GM18873 (cell line): Measurements from ENCODE around the gene PALLD.

Experiments
- ATAC-seq: cut with Tn5 transposase; IDR thresholded peaks from one replicate; pipeline ENCODE4 v1.9.1; 2021; ENCODE audit warnings: mild to moderate bottlenecking, moderate library complexity, moderate number of reproducible peaks; ENCODE audit not compliant: unreplicated experiment, low FRiP score

The PALLD gene

DNA sequence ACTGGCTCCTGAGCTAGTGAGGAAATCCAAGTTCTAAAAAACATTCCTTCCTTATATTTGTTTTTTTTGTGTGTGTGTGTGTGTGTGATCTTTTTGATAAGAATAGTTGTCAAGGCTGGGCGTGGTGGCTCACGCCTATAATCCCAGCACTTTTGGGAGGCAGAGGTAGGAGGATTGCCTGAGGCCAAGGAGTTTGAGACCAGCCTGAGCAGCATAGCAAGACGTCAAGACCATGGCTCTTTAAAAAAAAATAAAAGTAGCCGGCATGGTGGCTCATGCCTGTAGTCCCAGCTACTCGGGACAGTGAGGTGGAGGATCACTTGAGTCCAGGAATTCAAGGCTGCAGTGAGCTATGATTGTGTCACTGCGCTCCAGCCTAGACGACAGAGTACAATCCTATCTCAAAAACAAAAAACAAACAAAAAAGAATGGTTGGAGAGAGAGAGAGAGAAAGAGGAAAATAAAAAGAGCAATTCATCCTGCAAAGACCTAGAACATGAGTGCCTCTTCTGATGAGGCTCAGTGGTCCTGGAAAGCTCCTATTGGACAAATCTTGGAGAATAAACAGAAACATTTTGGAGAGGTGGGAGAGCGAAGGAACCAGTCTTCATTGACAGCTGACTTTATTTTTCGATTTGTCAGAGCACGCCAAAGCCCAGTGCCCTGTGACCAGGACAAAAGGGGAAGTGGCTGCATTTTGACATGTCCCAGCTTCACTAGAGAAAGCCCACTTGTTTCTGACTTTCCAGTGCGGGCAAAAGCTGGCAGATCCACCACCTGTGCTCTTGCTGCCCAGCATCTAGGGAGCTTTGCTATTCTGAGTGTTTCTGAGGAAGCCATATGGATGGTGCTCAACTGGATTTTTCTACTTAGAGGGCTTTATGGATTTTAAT lies 244.7 kb downstream of the PALLD start:
- no peak for ATAC-seq

DNA sequence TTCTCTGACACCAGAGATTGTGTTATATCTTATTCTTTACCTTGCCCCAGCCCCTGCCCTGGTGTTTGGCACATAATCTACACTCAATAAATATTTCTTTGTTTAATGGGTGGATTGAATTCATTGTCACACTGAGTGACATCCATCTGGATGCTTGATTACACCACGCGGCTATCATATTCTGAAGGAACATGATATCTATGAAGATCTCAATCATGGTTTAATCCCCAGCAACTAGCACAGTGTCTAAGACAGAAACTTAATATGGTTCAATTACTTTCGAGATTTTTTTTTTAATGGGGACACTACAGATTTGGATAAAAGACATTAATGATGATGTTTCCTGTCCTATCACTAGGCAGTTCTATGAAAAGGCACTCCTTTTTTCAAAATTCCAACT lies 246.3 kb downstream of the PALLD start:
- ATAC-seq: no peak

- ATAC-seq: no peak
Observed at GRCh38 chr4:168743601-168744000, 246.7 kb downstream of the PALLD start.

DNA sequence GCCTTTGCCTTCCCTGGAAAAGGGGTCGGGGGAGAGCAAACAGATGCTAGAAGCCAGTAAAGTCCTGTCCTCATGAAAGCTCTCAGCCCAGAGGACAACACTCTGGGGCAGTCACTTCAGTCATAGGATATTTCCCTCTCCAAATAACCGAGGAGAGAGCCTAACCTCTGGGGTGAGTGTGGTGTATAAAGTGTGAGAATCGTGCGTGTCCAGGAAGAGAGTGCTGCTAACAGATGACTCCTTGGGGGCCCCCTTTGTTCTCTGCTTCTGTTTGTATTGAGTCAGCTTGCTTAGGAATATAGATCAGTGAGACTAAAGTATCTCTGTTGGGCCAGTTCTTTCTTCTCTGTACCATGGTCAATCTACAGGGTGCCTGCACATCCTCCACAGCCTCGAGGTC lies 247.2 kb downstream of the PALLD start:
- no peak for ATAC-seq

- ATAC-seq: no peak
Observed at GRCh38 chr4:168748807-168749206, 252.0 kb downstream of the PALLD start.

- ATAC-seq: no peak
Observed at GRCh38 chr4:168751263-168752225, 254.7 kb downstream of the PALLD start.

- ATAC-seq: no peak
Observed at GRCh38 chr4:168755598-168756477, 259.0 kb downstream of the PALLD start.

GRCh38 chr4:168757500-168757899 lies 260.6 kb downstream of the PALLD start:
- no peak for ATAC-seq

DNA sequence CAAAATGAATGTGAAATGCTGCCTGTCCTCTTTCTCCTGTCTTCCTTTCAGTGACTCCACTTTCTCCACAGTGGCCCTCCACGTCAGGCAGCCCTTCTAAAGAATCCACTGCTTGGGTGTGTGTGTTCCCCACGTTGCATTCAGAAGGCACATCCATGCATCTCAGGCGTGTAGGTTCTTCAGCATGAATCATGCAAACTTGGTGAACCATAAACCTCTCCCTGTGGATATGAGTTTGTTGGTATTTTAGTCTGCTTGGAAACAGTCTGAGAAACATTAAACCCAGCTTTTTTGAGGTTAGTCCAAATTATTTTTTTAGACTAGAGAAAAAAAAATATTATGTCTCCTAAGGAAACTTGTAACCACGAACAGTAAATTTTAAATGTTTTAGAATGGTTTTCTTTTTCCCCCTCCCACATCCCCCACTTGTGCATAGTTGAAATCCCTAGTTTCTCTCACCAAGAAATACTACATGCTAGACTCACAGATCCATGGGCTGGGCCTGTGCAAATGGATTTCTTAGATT lies 261.6 kb downstream of the PALLD start:
- ATAC-seq: no peak

DNA sequence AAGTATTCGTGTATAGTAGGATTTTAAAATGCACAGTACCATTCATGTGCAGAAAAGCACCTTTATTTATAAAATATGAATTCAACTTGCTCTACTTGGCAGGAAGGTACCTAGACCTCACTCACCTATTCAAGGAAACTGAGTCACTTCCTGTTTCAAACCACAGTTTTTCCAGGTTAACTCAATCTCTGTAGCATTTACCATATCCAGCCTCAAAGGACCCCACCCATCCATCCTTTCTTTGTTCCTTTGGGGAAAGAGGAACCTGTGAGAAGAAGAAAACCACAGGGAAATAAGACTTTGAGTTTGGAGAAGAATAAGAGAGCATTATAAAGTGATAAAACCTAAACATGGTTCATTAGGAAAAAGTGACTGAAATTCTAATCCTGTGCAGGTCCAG lies 262.5 kb downstream of the PALLD start:
- ATAC-seq: no peak

GRCh38 chr4:168759959-168760527 lies 263.2 kb downstream of the PALLD start:
- ATAC-seq: no peak

- no peak for ATAC-seq
Observed at GRCh38 chr4:168761066-168761465, 264.2 kb downstream of the PALLD start.

DNA sequence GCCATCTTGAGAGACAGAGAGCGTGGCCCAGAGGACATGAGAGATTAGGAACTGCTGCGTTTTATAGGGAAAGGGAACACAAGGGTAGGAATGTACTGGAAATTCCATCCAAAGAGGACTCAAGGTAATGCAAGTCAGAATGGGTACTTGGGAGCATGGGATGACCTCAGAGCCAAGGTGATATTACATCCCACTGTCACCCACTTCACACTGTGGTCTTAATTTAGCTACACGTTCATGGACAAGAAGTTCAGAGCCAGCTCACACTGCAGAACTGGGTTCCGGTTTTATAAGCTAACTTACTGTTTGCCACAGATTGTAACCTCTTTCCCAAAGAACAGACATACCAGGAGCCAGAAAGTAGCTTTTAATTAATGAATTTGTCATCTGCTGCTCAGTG lies 268.5 kb downstream of the PALLD start:
- ATAC-seq: no peak

GRCh38 chr4:168765726-168766125 lies 268.9 kb downstream of the PALLD start:
- no peak for ATAC-seq

- ATAC-seq: no peak
Observed at GRCh38 chr4:168766604-168767316, 269.9 kb downstream of the PALLD start.

- ATAC-seq: no peak
Observed at GRCh38 chr4:168769416-168769815, 272.6 kb downstream of the PALLD start.

DNA sequence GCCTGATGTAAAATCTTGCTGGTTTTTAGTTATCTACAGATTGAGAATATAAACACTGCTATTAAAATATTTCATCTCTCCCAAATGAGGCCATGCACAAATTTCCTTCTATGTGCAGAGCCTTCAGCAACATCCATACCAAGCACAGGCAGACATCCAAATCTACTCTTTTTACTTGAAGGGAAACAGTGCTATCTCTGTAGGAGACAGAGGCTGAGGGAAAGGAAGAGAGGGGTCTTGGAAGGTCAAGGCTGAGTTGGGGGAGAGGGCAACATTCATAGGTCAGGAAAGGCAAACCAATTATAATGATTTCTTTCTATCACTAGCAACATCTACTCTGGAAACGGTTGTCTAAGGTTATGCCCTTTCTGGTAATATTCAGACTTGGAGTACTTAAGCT lies 273.0 kb downstream of the PALLD start:
- ATAC-seq: no peak

DNA sequence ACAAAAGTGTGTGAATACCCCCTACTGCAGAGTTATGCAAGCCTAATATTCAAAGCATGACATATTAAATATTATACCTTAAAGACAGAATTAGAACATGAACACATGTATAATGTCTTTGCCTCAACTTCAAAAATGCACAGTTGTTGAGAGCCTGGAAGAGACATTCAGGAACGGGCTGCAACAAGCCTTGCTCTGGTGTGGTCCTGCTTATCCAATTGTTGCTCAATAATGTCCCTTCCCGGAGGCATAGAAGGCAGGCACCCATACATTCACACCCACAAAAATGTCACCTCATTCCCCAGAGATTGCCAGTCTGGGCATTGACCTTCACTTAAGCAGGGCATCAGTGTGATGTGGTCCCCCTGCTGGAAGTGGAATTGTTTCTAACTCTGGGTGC lies 274.4 kb downstream of the PALLD start:
- no peak for ATAC-seq
